Upper lobe of right lung (tissue), 1 donor: Measurements from ENCODE around the gene C1orf21. TPM values are rescaled to one million over a fixed set of nuclear protein-coding genes. Genes with fewer than 3 reads are reported as not detected.

Source experiments
- ATAC-seq: fragments of 200-7000 bp; cut with Tn5 transposase; one replicate; pipeline ENCODE4 v1.9.1; 2020; ENCODE audit warnings: mild to moderate bottlenecking, moderate library complexity
- DNase-seq: peaks from one replicate; pipeline ENCODE4 v3.0.0-alpha.2; 2020
- H3K27ac ChIP-seq: fragments of 200-600 bp; one replicate; pipeline ENCODE4 v1.8.0; 2022
- H3K27me3 ChIP-seq: fragments of 200-600 bp; one replicate; pipeline ENCODE4 v1.8.0; 2022; ENCODE audit warnings: mild to moderate bottlenecking
- H3K36me3 ChIP-seq: fragments of 200-600 bp; one replicate; pipeline ENCODE4 v1.8.0; 2022
- H3K4me1 ChIP-seq: fragments of 200-600 bp; one replicate; pipeline ENCODE4 v1.8.0; 2022
- H3K4me3 ChIP-seq: fragments of 200-600 bp; one replicate; pipeline ENCODE4 v1.8.0; 2022; ENCODE audit warnings: mild to moderate bottlenecking
- H3K9me3 ChIP-seq: fragments of 200-600 bp; one replicate; pipeline ENCODE4 v1.8.0; 2022
- CTCF ChIP-seq: fragments of 200-600 bp; IDR thresholded peaks from one replicate; pipeline ENCODE4 v1.8.0; 2022; ENCODE audit warnings: antibody characterized with exemption
- intact Hi-C: fragments of 100-400 bp; cut with DNase I; formaldehyde crosslinking; loops from one replicate; pipeline ENCODE4 v1.11.0; 2022
- total RNA-seq: library from RNA; stranded (reverse); fragmentation: NEBNext Ultra II Directional; extraction: Animal tissue kit (Norgen Biotek cat#: 25700); gene quantifications from one replicate; pipeline ENCODE4 v1.2.1, GENCODE V29; 2021
- donor health status: DM: no; HTN: yes; CAD: no; lungs with severe emphysema.

The C1orf21 gene
- total RNA-seq, 1 donor from 2014 or later = 78.8 TPM

- H3K4me1 ChIP-seq = peaks cover 45% of the 10 kb centered on the region
- H3K9me3 ChIP-seq = no peaks in the 10 kb centered on the region
- ATAC-seq (no peak), DNase-seq (no peak)
- no peak overlapping the region for H3K27ac ChIP-seq
- H3K4me3 ChIP-seq = no peak overlapping the region
- no peak for TF ChIP-seq CTCF
- no peaks in the 10 kb centered on the region for H3K36me3 ChIP-seq
- no peaks in the 10 kb centered on the region for H3K27me3 ChIP-seq
- intact Hi-C loops = no loop called here
Observed at GRCh38 chr1:184489908-184490307, 103.1 kb downstream of the C1orf21 start.

- Histone ChIP-seq H3K27me3 (no peaks in the 10 kb centered on the region), H3K4me3 (no peak overlapping the region), H3K36me3 (no peaks in the 10 kb centered on the region), H3K4me1 (peaks cover 25% of the 10 kb centered on the region), H3K9me3 (no peaks in the 10 kb centered on the region), H3K27ac (no peak overlapping the region)
- ATAC-seq = no peak
- TF ChIP-seq CTCF = no peak
- intact Hi-C loops = no loop called here
- DNase-seq = no peak
Observed at GRCh38 chr1:184492536-184492935, 105.7 kb downstream of the C1orf21 start.

GRCh38 chr1:184493987-184494388 lies 107.2 kb downstream of the C1orf21 start:
- ATAC-seq (peak; percentile 34), DNase-seq (no peak)
- Histone ChIP-seq H3K9me3 (no peaks in the 10 kb centered on the region), H3K36me3 (no peaks in the 10 kb centered on the region), H3K4me3 (no peak overlapping the region), H3K27ac (no peak overlapping the region), H3K4me1 (peaks cover 22% of the 10 kb centered on the region), H3K27me3 (no peaks in the 10 kb centered on the region)
- TF ChIP-seq CTCF = no peak
- intact Hi-C loops = no loop called here

- H3K4me3 ChIP-seq = no peak overlapping the region
- ATAC-seq (no peak), DNase-seq (no peak)
- no peaks in the 10 kb centered on the region for H3K27me3 ChIP-seq
- no peaks in the 10 kb centered on the region for H3K9me3 ChIP-seq
- intact Hi-C loops = no loop called here
- no peak for TF ChIP-seq CTCF
- H3K27ac ChIP-seq = no peak overlapping the region
- H3K4me1 ChIP-seq = peaks cover 22% of the 10 kb centered on the region
- H3K36me3 ChIP-seq = no peaks in the 10 kb centered on the region
Observed at GRCh38 chr1:184494929-184495328, 108.1 kb downstream of the C1orf21 start.

GRCh38 chr1:184497959-184498723 lies 111.3 kb downstream of the C1orf21 start:
- no peak for ATAC-seq
- H3K4me3 ChIP-seq = no peak overlapping the region
- intact Hi-C loops = no loop called here
- no peak for DNase-seq
- no peaks in the 10 kb centered on the region for H3K9me3 ChIP-seq
- TF ChIP-seq CTCF = no peak
- H3K27ac ChIP-seq = no peak overlapping the region
- H3K4me1 ChIP-seq = no peaks in the 10 kb centered on the region
- no peaks in the 10 kb centered on the region for H3K36me3 ChIP-seq
- H3K27me3 ChIP-seq = no peaks in the 10 kb centered on the region
